Upper lobe of left lung (tissue), 4 donors: ENCODE results near the gene PANX2.

Experiments used
- CTCF ChIP-seq, 6 experiments: fragments of 450-650 bp in 4 of 6; fragments of 200-600 bp in 2 of 6; sonication (generic) in 2 of 6; IDR thresholded peaks; one replicate each; pipeline ENCODE4 v1.5.1; 2016 to 2019; ENCODE audit warnings: antibody characterized with exemption in 6 of 6
- EP300 ChIP-seq, 4 donors: sonication (generic); formaldehyde crosslinking; IDR thresholded peaks; one replicate each; pipeline ENCODE4 v1.5.1; 2017; ENCODE audit warnings: antibody characterized with exemption in 4 of 4, control low read depth in 2 of 4

- TF ChIP-seq CTCF (IDR thresholded peaks at IDR 0.05) (no peak), EP300 (IDR thresholded peaks at IDR 0.05) (no peak)
Observed at GRCh38 chr22:50193621-50194020, 23.1 kb downstream of the PANX2 start.
